Measurements from ENCODE around the gene PRMT2.

The PRMT2 gene

DNA sequence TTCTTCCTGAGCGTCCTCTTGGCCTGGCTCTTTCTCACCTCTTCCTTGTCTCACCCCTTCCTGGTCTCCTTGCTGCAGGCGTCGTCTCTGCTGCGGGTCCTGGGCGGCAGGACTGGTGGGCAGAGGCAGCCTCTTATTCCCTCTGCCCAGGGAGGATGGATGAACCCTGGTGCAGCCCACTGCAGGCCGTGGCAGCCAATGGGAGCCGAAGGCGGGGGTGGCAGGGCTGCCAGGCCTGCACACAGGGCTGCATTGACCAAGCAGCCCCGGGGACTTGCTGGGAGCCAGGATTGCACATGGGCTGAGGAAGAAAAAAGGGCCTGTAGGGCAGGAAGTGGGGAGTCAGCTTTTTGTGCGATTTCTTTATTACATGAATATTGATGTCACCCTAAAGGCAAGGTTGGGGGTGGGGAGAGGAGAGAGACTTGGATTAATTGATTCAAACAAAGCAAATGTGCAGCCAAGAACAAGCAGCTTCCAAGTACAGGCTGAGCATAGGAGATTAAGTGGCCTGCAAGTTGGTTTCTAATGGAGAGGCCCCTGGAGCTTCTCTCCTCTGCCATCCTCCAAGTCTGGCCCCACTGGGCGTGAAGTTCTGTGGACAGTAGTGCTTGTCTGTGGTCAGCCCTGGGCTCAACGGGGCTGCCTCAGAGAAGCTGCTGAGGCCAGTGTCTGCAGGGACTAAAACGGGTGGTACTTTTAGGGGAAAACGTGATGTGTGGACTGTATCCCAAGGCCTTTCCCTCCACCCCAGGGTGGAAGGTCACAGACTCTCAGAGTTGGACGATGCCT lies 30.3 kb upstream of the PRMT2 start, which contains the start of gene S100B:
TSS of gene S100B (minus strand) at position 108 of the 792 bp plus-strand sequence. CDS start 2,667 bp downstream, outside the sequence.
- Histone ChIP-seq H3K9me3 (replicated peaks; ENCODE audit: low read length) (no peaks in the 10 kb centered on the region), H3K9ac (ENCODE audit: low read depth, low read length) (no peak within 1 kb of the TSS), H3K4me1 (ENCODE audit: control insufficient read depth, insufficient read depth, low read length) (no peaks in the 10 kb centered on the region), H3K27me3 (ENCODE audit: control insufficient read depth, insufficient read depth, low read length) (peaks cover 56% of the 10 kb centered on the region), H3K4me2 (ENCODE audit: low read length) (no peak within 1 kb of the TSS), H3K36me3 (ENCODE audit: insufficient read depth, low read length) (no peaks in the 10 kb centered on the region), H3K4me3 (ENCODE audit: low read length) (no peak within 1 kb of the TSS)

DNA sequence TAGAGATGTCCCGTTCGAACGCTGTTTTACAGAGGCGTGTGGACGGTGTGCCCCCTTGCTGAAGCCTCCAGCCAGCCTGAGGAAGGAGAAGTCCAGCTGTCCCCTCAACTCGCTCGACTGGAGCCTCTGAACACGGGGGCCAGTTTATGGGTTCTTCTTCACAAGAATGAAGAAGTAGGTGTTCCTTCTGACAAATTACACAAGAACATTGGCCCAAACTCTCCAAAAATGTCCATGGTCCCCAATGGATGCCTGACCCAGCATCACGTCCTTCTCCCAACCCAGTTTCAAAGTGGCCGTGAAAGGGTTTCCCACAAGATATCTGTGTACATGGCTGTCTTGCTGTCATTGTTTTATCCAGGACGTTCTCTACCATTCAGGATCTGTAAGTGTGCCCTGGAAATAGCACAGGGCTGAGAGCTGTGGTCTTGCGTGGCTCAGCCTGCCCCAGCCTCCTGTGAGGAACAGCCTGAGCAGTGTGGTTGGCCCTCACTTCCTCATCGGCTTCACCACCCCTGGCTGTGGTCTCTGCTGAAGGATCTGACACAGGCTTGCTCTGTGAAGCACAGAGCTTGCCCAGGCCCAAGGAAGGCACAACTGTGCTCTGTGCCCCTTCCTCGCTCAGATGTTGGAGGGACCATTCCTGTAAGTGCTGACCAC lies 29.6 kb upstream of the PRMT2 start:
- Histone ChIP-seq H3K4me2 (ENCODE audit: low read length) (no peak overlapping the region), H3K9me3 (replicated peaks; ENCODE audit: low read length) (no peaks in the 10 kb centered on the region), H3K27me3 (ENCODE audit: control insufficient read depth, insufficient read depth, low read length) (peaks cover 56% of the 10 kb centered on the region), H3K4me3 (ENCODE audit: low read length) (no peak overlapping the region), H3K9ac (ENCODE audit: low read depth, low read length) (no peak overlapping the region), H3K36me3 (ENCODE audit: insufficient read depth, low read length) (no peaks in the 10 kb centered on the region), H3K4me1 (ENCODE audit: control insufficient read depth, insufficient read depth, low read length) (no peaks in the 10 kb centered on the region)

DNA sequence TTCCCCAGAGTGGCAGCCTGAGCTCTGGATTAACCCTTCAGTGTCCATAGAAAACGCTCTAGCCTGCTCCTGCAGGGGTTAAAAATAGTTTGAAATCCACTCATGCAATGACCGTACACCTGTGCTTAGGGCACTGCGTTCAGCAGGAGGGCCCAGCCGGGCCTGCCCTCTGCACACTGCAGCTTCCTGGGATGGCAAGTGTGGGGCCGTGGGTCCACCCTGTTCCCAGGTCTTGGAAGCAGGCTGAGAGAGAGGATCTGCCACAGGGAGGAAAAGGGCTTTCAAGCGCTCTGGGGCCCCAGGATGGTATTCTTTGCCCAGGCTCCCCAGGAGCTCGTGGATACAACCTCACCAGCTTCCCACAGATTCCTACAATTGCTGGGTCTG lies 29.1 kb upstream of the PRMT2 start:
- H3K4me1 ChIP-seq (ENCODE audit: control insufficient read depth, insufficient read depth, low read length), result no peaks in the 10 kb centered on the region
- H3K9me3 ChIP-seq (replicated peaks; ENCODE audit: low read length), result no peaks in the 10 kb centered on the region
- H3K4me2 ChIP-seq (ENCODE audit: low read length), result no peak overlapping the region
- H3K36me3 ChIP-seq (ENCODE audit: insufficient read depth, low read length), result no peaks in the 10 kb centered on the region
- H3K27me3 ChIP-seq (ENCODE audit: control insufficient read depth, insufficient read depth, low read length), result peaks cover 51% of the 10 kb centered on the region
- no peak overlapping the region for H3K9ac ChIP-seq (ENCODE audit: low read depth, low read length)
- H3K4me3 ChIP-seq (ENCODE audit: low read length), result no peak overlapping the region

DNA sequence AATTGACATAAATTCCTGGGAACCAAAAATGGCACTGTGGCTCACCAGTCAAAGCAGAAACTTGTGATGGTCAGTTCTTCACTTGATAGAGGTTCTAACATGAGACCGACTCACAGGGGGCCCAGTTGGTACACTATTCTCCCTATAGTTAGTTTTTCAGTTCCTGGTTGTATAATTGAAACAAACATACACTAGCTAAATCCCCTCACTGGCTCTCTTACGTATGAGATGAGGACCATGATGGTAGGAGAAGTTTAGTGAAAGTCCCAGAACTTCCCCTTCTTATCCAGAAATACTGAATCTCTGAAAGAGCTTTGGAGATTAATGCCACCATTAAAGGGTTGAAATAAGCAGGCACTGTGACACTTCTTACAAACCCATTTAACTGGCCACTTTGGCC lies 27.8 kb upstream of the PRMT2 start:
- Histone ChIP-seq H3K27me3 (ENCODE audit: control insufficient read depth, insufficient read depth, low read length) (peaks cover 41% of the 10 kb centered on the region), H3K9ac (ENCODE audit: low read depth, low read length) (no peak overlapping the region), H3K9me3 (replicated peaks; ENCODE audit: low read length) (no peaks in the 10 kb centered on the region), H3K4me3 (ENCODE audit: low read length) (no peak overlapping the region), H3K4me1 (ENCODE audit: control insufficient read depth, insufficient read depth, low read length) (no peaks in the 10 kb centered on the region), H3K4me2 (ENCODE audit: low read length) (no peak overlapping the region), H3K36me3 (ENCODE audit: insufficient read depth, low read length) (no peaks in the 10 kb centered on the region)

DNA sequence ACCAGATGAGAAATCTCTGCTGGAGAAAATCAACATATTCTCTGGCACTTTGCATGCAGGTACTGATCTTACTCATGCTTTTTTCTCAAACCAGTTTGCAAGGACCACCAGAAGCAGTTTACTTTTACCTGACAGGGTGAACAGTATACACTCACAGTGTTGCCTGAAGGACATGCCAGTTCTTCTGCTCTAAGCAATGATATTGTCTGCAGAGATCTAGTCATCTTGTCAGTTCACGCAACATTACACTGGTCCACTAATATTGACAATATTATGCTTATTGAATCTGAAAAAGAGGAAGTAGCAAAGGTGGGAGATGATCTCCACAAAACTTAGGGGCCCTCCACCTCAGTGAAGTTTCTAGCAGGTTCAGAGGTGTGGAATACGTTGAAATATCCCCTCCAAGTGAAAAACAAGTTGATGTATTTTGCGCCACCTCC lies 26.8 kb upstream of the PRMT2 start:
- no peak overlapping the region for H3K4me3 ChIP-seq (ENCODE audit: low read length)
- H3K9ac ChIP-seq (ENCODE audit: low read depth, low read length), result no peak overlapping the region
- no peaks in the 10 kb centered on the region for H3K36me3 ChIP-seq (ENCODE audit: insufficient read depth, low read length)
- H3K4me2 ChIP-seq (ENCODE audit: low read length), result no peak overlapping the region
- no peaks in the 10 kb centered on the region for H3K4me1 ChIP-seq (ENCODE audit: control insufficient read depth, insufficient read depth, low read length)
- H3K9me3 ChIP-seq (replicated peaks; ENCODE audit: low read length), result no peaks in the 10 kb centered on the region
- peaks cover 44% of the 10 kb centered on the region for H3K27me3 ChIP-seq (ENCODE audit: control insufficient read depth, insufficient read depth, low read length)

DNA sequence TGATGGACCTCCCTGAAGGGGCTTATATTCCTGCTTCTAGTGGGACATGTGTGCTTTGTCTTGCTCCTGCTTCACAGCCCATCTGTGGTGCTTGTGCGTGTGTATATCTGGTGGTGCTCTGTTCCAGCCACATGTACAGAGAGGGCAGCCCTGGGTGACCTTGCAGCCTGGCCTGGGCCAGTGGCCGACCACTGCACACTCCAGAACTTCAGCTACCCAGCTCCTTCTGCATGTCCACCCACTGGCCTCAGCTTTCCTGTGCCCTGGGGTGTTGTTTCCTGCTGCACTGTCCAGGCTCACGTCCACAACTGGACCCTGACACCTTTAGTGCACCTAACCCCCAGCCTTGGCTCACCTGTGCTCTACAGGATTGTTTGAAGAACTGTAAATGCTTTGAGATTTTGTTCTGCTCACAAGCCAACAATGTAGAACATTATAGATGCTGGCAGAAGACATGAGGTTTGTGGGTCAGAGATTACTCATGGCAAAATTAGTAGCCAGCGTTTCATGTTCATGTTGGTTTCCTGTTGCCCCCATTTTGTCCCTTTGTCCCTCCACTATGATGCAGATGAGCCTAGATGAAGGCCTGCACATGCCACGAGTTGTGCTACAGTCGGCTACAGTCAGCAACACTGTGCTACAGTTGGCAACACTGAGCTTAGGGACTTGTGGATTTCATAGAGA lies 25.3 kb upstream of the PRMT2 start:
- H3K9ac ChIP-seq (ENCODE audit: low read depth, low read length), result no peak overlapping the region
- H3K36me3 ChIP-seq (ENCODE audit: insufficient read depth, low read length), result no peaks in the 10 kb centered on the region
- H3K27me3 ChIP-seq (ENCODE audit: control insufficient read depth, insufficient read depth, low read length), result peaks cover 39% of the 10 kb centered on the region
- H3K9me3 ChIP-seq (replicated peaks; ENCODE audit: low read length), result no peaks in the 10 kb centered on the region
- no peaks in the 10 kb centered on the region for H3K4me1 ChIP-seq (ENCODE audit: control insufficient read depth, insufficient read depth, low read length)
- H3K4me3 ChIP-seq (ENCODE audit: low read length), result no peak overlapping the region
- no peak overlapping the region for H3K4me2 ChIP-seq (ENCODE audit: low read length)

DNA sequence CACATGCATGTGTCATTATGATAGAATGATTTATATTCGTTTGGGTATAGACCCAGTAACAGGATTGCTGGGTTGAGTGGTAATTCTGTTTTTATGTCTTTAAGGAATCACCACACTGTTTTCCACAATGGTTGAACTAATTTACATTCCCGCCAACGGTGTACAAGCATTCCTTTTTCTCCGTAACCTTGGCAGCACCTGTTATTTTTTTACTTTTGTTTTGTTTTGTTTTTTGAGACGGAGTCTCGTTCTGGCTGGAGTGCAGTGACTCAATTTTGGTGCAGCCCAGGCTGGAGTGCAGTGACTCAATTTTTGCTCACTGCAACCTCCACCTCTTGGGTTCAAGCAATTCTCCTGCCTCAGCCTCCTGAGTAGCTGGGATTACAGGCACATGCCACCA lies 22.1 kb upstream of the PRMT2 start:
- no peak overlapping the region for H3K4me3 ChIP-seq (ENCODE audit: low read length)
- H3K4me2 ChIP-seq (ENCODE audit: low read length), result no peak overlapping the region
- H3K9me3 ChIP-seq (replicated peaks; ENCODE audit: low read length), result no peaks in the 10 kb centered on the region
- peaks cover 19% of the 10 kb centered on the region for H3K27me3 ChIP-seq (ENCODE audit: control insufficient read depth, insufficient read depth, low read length)
- H3K4me1 ChIP-seq (ENCODE audit: control insufficient read depth, insufficient read depth, low read length), result no peaks in the 10 kb centered on the region
- H3K36me3 ChIP-seq (ENCODE audit: insufficient read depth, low read length), result no peaks in the 10 kb centered on the region
- H3K9ac ChIP-seq (ENCODE audit: low read depth, low read length), result no peak overlapping the region

DNA sequence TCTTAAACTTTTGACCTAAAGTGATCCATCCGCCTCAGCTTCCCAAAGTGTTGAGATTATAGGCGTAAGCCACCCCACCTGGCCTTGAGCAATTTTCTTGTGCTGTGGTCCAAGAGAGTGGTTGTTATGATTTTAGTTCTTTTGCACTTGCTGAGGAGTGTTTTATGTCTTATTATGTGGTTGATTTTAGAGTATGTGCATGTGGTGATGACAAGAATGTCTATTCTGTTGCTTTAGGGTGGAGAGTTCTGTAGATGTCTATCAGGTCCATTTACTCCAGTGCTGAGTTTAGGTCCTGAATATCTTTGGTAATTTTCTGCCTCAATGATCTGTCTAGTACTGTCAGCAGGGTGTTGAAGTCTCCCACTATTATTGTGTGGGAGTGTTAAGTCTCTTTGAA lies 19.4 kb upstream of the PRMT2 start:
- no peak overlapping the region for H3K4me2 ChIP-seq (ENCODE audit: low read length)

DNA sequence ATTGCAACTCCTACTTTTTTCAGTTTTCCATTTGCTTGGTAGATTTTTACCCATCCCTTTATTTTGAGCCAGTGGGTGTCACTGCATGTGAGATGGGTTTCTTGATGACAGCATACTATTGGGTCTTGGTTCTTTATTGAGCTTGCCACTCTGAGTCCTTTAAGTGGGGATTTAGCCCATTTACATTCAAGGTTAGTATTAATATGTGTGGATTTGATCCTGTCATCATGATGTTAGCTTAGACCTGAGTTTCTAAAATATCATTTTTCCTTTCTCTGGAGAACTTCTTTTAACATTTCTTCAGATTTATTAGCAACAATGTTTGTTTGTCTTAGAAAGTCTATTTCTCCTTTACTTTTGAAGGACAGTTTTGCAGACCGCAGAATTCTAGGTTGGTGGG lies 18.8 kb upstream of the PRMT2 start:
- H3K36me3 ChIP-seq (ENCODE audit: insufficient read depth, low read length), result no peaks in the 10 kb centered on the region
- H3K9me3 ChIP-seq (replicated peaks; ENCODE audit: low read length), result no peaks in the 10 kb centered on the region
- H3K27me3 ChIP-seq (ENCODE audit: control insufficient read depth, insufficient read depth, low read length), result peaks cover 5% of the 10 kb centered on the region
- no peak overlapping the region for H3K9ac ChIP-seq (ENCODE audit: low read depth, low read length)
- H3K4me2 ChIP-seq (ENCODE audit: low read length), result no peak overlapping the region
- no peaks in the 10 kb centered on the region for H3K4me1 ChIP-seq (ENCODE audit: control insufficient read depth, insufficient read depth, low read length)
- H3K4me3 ChIP-seq (ENCODE audit: low read length), result no peak overlapping the region

More for the DNA sequence above, 19.4 kb upstream of the PRMT2 start:
- H3K36me3 ChIP-seq (ENCODE audit: insufficient read depth, low read length), result no peaks in the 10 kb centered on the region
- no peaks in the 10 kb centered on the region for H3K4me1 ChIP-seq (ENCODE audit: control insufficient read depth, insufficient read depth, low read length)
- peaks cover 5% of the 10 kb centered on the region for H3K27me3 ChIP-seq (ENCODE audit: control insufficient read depth, insufficient read depth, low read length)
- H3K9me3 ChIP-seq (replicated peaks; ENCODE audit: low read length), result no peaks in the 10 kb centered on the region
- no peak overlapping the region for H3K9ac ChIP-seq (ENCODE audit: low read depth, low read length)
- no peak overlapping the region for H3K4me3 ChIP-seq (ENCODE audit: low read length)

DNA sequence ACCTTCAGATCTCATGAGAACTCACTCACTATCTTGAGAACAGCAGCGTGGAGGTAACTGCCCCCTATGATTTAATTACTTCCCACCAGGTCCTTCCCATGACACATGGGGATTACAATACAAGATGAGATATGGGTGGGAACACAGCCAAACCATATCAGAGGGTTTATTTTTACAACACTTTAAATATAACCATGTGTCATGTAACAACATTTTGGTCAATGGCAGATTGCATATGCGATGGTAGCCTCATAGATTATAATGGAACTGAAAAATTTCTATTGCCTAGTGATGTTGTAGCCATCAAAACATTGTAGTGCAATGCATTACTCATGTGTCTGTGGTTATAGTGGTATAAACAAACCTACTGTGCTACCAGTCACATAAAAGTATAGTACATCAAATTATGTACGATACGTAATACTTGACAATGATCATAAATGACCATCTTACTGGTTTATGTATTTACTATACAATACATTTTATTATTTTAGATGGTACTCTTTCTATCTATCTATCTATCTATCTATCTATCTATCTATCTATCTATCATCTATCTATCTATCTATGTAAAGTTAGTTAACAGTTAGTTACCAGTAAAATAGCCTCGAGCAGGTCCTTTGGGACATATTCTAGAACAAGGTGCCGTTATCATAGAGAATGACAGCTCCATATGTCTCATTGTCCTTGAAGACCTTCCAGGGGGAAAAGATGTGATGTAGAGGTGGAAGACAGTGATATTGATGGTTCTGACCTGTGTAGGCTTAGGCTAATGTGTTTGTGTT lies 18.0 kb upstream of the PRMT2 start:
- no peaks in the 10 kb centered on the region for H3K4me1 ChIP-seq (ENCODE audit: control insufficient read depth, insufficient read depth, low read length)
- peaks cover 5% of the 10 kb centered on the region for H3K27me3 ChIP-seq (ENCODE audit: control insufficient read depth, insufficient read depth, low read length)
- no peaks in the 10 kb centered on the region for H3K36me3 ChIP-seq (ENCODE audit: insufficient read depth, low read length)
- H3K4me3 ChIP-seq (ENCODE audit: low read length), result no peak overlapping the region
- H3K9ac ChIP-seq (ENCODE audit: low read depth, low read length), result no peak overlapping the region
- no peaks in the 10 kb centered on the region for H3K9me3 ChIP-seq (replicated peaks; ENCODE audit: low read length)
- H3K4me2 ChIP-seq (ENCODE audit: low read length), result no peak overlapping the region

DNA sequence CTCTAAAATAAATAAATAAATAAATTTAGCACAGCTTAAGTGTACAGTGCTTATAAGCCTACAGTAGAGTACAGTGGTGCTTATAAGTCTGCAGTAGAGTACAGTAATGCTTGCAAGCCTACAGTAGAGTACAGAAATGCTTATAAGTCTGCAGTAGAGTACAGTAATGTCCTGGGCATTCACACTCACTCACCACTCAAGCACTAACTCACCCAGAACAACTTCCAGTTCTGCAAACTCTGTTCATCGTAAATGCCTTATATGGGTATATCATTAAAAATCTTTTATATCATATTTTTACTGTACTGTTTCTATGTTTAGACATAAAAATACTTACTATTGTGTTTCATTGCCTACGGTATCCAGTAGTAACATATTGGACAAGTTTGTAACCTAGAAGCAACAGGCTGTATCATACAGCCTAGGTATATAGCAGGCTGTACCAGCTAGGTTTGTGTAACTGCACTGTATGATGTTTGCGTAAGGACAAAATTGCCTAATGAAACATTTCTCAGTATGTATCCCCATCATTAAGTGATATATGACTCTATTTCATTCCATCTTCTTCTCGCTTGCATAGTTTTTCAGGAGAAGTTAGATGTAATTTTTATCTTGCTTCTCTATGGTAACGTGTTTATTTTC lies 16.6 kb upstream of the PRMT2 start:
- no peak overlapping the region for H3K4me3 ChIP-seq (ENCODE audit: low read length)
- no peaks in the 10 kb centered on the region for H3K9me3 ChIP-seq (replicated peaks; ENCODE audit: low read length)
- no peak overlapping the region for H3K4me2 ChIP-seq (ENCODE audit: low read length)
- H3K27me3 ChIP-seq (ENCODE audit: control insufficient read depth, insufficient read depth, low read length), result peaks cover 2% of the 10 kb centered on the region
- H3K9ac ChIP-seq (ENCODE audit: low read depth, low read length), result no peak overlapping the region
- H3K4me1 ChIP-seq (ENCODE audit: control insufficient read depth, insufficient read depth, low read length), result no peaks in the 10 kb centered on the region
- no peaks in the 10 kb centered on the region for H3K36me3 ChIP-seq (ENCODE audit: insufficient read depth, low read length)

Data from skeletal muscle satellite cell (primary cell).